ENCODE data around the gene ADGRV1. TPM values are rescaled to one million over a fixed set of nuclear protein-coding genes. Genes with fewer than 3 reads are reported as not detected.

Gene ADGRV1
- total and polyA plus RNA-seq, 8 donors: 12.5 to 36.4 (median 16.9) TPM

- peaks cover 13 to 24% of the 10 kb centered on the region in 2 donors for H3K4me1 ChIP-seq
- intact Hi-C loops (cut with DNase I): no loop called here
- no peaks in the 10 kb centered on the region for H3K36me3 ChIP-seq
- DNase-seq (no peak), ATAC-seq (no peak)
- no peaks in the 10 kb centered on the region for H3K27me3 ChIP-seq
- no peak overlapping the region for H3K4me3 ChIP-seq
- no peaks in the 10 kb centered on the region for H3K9me3 ChIP-seq
- no peak overlapping the region for H3K27ac ChIP-seq
- no peak for TF ChIP-seq CTCF (IDR thresholded peaks at IDR 0.05)
Measured at GRCh38 chr5:91164424-91164823, 605.8 kb downstream of the ADGRV1 start.

- DNase-seq: no peak
- ATAC-seq: no peak
- intact Hi-C loops (cut with DNase I): no loop called here
Measured at GRCh38 chr5:91166059-91166807, 607.6 kb downstream of the ADGRV1 start.

GRCh38 chr5:91168859-91169258 lies 610.3 kb downstream of the ADGRV1 start:
- H3K27ac ChIP-seq: no peak overlapping the region
- TF ChIP-seq CTCF (IDR thresholded peaks at IDR 0.05): no peak
- no peaks in the 10 kb centered on the region for H3K36me3 ChIP-seq
- ATAC-seq (no peak), DNase-seq (no peak)
- H3K9me3 ChIP-seq: no peaks in the 10 kb centered on the region
- intact Hi-C loops (cut with DNase I): no loop called here
- H3K4me3 ChIP-seq: no peak overlapping the region
- peaks cover 0 to 13% of the 10 kb centered on the region in 2 donors for H3K4me1 ChIP-seq
- H3K27me3 ChIP-seq: no peaks in the 10 kb centered on the region

More at GRCh38 chr5:91166059-91166807, 607.6 kb downstream of the ADGRV1 start:
- Histone ChIP-seq H3K9me3 (no peaks in the 10 kb centered on the region), H3K27ac (no peak overlapping the region), H3K4me3 (no peak overlapping the region), H3K27me3 (no peaks in the 10 kb centered on the region), H3K4me1 (peaks cover 13 to 36% of the 10 kb centered on the region in 2 donors), H3K36me3 (no peaks in the 10 kb centered on the region)
- no peak for TF ChIP-seq CTCF (IDR thresholded peaks at IDR 0.05)

- H3K9me3 ChIP-seq: no peaks in the 10 kb centered on the region
- peak; percentile 34 for ATAC-seq
- intact Hi-C loops (cut with DNase I): no loop called here
- H3K27ac ChIP-seq: peak overlapping the region in 1 of 2 donors; percentile 29
- TF ChIP-seq CTCF (IDR thresholded peaks at IDR 0.05): no peak
- no peaks in the 10 kb centered on the region for H3K36me3 ChIP-seq
- no peak overlapping the region for H3K4me3 ChIP-seq
- no peaks in the 10 kb centered on the region for H3K27me3 ChIP-seq
- H3K4me1 ChIP-seq: peaks cover 0 to 13% of the 10 kb centered on the region in 2 donors
- DNase-seq: no peak
Measured at GRCh38 chr5:91170266-91170665, 611.7 kb downstream of the ADGRV1 start.

- ATAC-seq (no peak), DNase-seq (no peak)
- no peaks in the 10 kb centered on the region for H3K27me3 ChIP-seq
- H3K27ac ChIP-seq: no peak overlapping the region
- no peak overlapping the region for H3K4me3 ChIP-seq
- intact Hi-C loops (cut with DNase I): no loop called here
- no peak for TF ChIP-seq CTCF (IDR thresholded peaks at IDR 0.05)
- H3K9me3 ChIP-seq: no peaks in the 10 kb centered on the region
- H3K4me1 ChIP-seq: peaks cover 0 to 13% of the 10 kb centered on the region in 2 donors
- no peaks in the 10 kb centered on the region for H3K36me3 ChIP-seq
Measured at GRCh38 chr5:91171322-91171721, 612.7 kb downstream of the ADGRV1 start.
